NB4 (cell line): ENCODE data around the gene KIF7.

Source experiments
- DNase-seq: peaks from one replicate; pipeline ENCODE4 v3.0.0; 2010; ENCODE audit warnings: low read depth
- H3K4me3 ChIP-seq: one replicate; pipeline ENCODE4 v1.5.1; 2011; ENCODE audit warnings: mild to moderate bottlenecking, low read depth, low read length, moderate library complexity
- MYC ChIP-seq: IDR thresholded peaks from 2 replicates; pipeline ENCODE4 v1.6.1; 2011; ENCODE audit warnings: low read depth, low read length
- POLR2A ChIP-seq: IDR thresholded peaks from 2 replicates; pipeline ENCODE4 v1.6.1; 2011; ENCODE audit warnings: mild to moderate bottlenecking; ENCODE audit not compliant: insufficient read length; ENCODE audit errors: extremely low read depth
- TF ChIP-seq, protein P1 (sequence below): IDR thresholded peaks from 2 replicates; pipeline ENCODE4 v1.6.1; 2011; ENCODE audit warnings: low read depth, low read length
- TF ChIP-seq, protein P2 (sequence below): IDR thresholded peaks from one replicate; pipeline ENCODE4 v1.5.1; 2012; ENCODE audit warnings: low read depth, low read length

KIF7 gene

DNA sequence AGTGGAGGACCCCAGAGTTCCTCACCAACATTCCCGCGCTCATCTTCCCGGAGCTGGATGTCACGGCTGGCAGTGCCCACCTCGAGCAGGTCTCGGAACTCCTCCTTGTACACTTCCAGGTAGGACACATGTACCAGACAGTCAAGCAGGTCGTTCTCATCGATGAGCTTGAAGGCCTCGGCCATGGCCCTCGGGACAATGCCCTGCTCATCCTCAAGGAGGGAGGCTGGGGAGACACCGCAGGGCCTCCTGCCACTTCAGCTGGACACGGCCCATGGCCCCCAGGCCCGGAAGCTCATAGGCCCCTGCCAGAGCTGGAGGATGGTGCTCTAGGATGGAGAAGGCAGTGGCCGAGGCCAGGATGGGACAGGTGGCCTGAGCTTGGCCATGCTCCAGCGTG is 5.6 kb downstream of the KIF7 start:
- DNase-seq: no peak
- no peak overlapping the region for H3K4me3 ChIP-seq
- TF ChIP-seq, protein P1, sequence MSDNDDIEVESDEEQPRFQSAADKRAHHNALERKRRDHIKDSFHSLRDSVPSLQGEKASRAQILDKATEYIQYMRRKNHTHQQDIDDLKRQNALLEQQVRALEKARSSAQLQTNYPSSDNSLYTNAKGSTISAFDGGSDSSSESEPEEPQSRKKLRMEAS: no peak
- no peak for TF ChIP-seq POLR2A
- no peak for TF ChIP-seq MYC
- TF ChIP-seq, protein P2, sequence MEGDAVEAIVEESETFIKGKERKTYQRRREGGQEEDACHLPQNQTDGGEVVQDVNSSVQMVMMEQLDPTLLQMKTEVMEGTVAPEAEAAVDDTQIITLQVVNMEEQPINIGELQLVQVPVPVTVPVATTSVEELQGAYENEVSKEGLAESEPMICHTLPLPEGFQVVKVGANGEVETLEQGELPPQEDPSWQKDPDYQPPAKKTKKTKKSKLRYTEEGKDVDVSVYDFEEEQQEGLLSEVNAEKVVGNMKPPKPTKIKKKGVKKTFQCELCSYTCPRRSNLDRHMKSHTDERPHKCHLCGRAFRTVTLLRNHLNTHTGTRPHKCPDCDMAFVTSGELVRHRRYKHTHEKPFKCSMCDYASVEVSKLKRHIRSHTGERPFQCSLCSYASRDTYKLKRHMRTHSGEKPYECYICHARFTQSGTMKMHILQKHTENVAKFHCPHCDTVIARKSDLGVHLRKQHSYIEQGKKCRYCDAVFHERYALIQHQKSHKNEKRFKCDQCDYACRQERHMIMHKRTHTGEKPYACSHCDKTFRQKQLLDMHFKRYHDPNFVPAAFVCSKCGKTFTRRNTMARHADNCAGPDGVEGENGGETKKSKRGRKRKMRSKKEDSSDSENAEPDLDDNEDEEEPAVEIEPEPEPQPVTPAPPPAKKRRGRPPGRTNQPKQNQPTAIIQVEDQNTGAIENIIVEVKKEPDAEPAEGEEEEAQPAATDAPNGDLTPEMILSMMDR: no peak

DNA sequence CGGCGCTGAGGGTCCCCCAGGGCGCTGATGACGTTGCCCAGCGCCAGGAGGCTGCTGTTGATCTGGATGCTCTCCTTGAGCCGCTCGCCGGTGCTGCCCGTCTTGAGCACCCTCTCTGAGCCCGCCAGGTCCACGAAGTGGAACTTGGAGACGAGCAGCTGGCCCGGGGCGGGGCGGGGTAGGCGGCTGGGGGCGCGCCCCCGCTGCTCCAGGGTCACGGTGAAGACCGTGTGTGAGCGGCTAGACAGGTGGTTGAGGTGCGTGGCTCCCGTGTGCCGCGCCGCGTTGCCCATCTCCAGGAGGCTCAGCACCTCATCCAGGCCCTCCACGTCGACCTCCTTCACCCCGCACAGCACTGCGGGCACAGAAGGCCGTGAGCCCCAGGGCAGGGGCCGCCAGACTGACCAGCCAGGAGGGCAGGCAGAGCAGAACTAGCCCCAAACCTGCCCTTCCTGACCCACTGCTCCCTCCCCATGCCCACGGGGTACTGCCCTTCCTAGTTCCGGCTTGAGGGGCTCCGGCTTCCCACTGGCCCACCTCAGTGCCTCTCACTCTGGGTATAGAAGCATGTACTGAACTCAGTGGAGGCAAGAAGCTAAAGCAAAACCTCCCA is 6.1 kb downstream of the KIF7 start:
- no peak for DNase-seq
- TF ChIP-seq, protein P2: no peak
- TF ChIP-seq, protein P1: no peak
- TF ChIP-seq POLR2A: no peak
- no peak for TF ChIP-seq MYC
- no peak overlapping the region for H3K4me3 ChIP-seq

DNA sequence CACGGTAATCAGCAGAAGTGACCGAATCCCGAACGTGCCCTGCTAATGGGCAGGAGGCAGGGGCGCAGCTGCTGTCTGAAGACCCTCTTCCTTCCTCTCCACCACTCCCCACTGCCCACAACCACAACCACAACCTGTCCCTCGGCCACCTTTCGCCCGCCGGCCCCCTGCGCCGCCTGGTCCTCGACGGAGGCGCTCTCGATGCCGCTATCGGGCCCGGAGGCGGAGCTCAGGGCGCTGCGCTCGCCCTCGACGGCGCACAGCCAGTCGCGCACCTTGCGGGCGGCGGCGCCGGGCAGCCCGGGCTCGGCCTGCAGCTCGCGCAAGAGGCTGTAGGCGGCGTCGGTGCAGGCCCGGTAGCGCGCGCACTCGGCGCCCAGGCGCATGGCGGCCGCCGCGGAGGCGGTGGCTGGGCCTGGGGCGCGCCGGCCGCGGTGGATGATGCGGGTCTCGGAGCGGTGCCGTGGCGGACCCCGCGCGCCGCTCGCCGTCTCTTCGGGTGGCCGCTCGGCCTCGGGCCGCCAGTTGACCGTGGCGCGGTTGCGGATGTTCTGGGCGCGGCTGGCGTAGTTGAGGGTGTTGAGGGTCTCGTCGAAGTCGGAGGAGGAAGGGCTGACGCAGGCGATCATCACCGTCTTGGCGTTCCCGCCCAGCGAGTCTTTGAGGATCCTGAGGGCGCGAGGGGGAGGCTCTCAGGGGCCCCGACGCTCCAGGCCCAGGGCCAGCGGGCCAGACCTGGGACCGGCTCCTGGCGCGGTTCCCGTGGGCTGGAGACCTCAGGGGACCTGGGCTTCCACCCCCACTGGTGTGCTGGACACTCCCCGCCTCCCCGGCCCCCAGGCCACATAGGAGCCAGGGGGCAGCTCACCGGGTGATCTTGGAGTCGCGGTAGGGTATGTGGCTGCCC is 6.9 kb downstream of the KIF7 start:
- no peak overlapping the region for H3K4me3 ChIP-seq
- no peak for DNase-seq
- TF ChIP-seq, protein P1: no peak
- TF ChIP-seq MYC (no peak), POLR2A (no peak)
- TF ChIP-seq, protein P2: no peak

DNA sequence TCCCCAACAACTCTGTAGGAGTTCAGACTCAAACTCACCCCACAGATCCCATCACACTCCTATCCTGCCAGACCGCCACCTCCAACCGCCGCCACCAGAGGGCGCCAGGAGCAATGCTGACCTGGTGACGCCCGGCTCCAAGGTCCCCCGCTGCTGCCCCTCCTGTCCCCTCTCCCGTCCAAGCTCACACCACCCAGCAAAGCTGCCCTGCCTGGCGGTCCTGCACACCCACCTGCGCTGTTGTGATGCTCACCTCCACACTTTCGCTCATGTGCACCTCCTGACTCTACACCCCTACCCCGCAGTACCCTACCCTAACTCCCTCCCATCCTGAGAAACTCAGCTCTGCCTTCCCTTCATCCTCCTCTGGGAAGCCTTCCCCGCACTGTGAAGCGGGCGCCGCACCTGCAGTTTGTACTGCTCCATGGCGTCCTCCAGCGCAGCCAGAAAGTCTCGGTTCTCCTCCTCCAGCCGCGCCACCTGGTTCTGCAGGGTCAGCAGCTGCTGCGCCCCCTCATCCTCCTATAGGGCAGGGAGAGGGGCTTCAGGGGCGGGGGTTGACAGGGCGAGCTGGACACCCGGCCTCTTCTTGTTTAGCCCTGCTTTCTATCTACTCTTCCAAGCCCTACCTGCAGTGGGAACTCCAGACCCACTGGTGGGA is 7.9 kb downstream of the KIF7 start:
- peak; percentile 69 for DNase-seq
- H3K4me3 ChIP-seq: no peak overlapping the region
- TF ChIP-seq, protein P2: peak; percentile 91
- TF ChIP-seq MYC: no peak

DNA sequence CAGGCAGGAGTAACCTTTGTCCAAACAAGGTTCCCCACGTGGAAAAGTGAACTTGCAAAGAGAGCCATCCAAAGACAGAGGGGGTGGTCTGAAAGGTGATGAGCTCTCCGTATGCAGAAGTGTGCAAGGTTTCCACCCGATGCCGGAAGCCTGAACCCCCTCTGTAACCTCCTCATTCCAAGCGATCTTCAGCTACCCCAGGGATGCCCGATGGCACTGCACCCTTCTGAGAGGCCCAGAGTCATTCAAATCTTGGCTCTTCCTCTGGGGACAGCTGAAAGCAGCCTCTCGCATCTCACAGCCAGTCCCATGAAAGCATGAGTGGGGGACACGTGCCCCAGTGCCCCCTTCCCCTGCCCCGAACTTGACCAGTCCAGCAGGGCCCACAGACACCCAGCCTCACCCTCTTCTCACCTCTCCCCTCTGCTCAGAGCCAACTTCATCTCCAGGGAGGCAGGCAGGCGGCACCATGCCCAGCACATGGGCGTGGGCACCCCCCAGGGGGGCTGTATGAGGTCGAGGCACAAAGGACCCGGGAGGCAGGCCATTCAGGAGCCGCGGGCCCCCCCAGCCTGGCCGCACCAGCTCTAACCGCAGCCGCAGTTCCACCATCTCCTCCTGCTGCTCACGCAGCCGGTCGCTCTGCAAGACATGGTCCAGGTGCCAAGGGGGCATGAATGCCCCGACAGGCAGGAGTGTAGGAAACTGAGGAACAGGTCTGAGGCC is 8.7 kb downstream of the KIF7 start:
- H3K4me3 ChIP-seq: no peak overlapping the region
- TF ChIP-seq MYC (no peak), POLR2A (no peak)
- TF ChIP-seq, protein P1: no peak
- TF ChIP-seq, protein P2: no peak
- DNase-seq: no peak
